HG03571 (cell line): ENCODE measurements around the gene GNB5.
A peak's percentile ranks its signal among the peaks of the same experiment; 100 is the strongest.
"Not testable (repeated sequence)": the region's sequence is repeated elsewhere in the genome, so short reads cannot be mapped to it uniquely, and the experiment has no call there.

Experiments used
- ATAC-seq: cut with Tn5 transposase; IDR thresholded peaks from one replicate; pipeline ENCODE4 v1.9.1; 2021; ENCODE audit not compliant: unreplicated experiment

GNB5 gene

DNA sequence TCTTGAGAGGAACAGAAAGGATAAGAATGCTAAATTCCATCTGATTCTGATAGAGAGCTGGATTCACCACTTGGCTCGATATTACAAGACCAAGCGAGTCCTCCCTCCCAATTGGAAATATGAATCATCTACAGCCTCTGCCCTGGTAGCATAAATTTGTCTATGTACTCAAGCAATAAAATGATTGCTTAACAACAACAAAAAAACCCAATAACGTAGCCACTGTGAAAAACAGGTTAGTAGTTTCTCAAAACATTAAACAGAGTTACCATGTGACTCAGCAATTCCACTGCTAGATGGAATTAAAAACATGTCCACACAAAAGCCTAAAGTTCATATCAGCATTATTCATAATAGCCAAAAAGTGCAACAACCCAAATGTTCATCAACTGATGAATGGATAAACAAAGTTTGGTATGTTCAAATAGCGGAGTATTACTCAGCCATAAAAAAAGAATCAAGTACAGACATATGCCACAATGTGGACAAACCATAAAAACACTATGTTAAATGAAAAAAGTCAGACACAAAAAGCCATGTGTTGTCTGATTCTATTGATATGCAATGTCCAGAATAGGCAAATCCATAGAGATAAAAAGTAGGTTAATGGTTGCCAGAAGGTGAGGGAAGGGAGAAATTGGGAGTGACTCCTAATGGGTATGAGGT lies 95.5 kb downstream of the GNB5 start:
- ATAC-seq, result no peak

DNA sequence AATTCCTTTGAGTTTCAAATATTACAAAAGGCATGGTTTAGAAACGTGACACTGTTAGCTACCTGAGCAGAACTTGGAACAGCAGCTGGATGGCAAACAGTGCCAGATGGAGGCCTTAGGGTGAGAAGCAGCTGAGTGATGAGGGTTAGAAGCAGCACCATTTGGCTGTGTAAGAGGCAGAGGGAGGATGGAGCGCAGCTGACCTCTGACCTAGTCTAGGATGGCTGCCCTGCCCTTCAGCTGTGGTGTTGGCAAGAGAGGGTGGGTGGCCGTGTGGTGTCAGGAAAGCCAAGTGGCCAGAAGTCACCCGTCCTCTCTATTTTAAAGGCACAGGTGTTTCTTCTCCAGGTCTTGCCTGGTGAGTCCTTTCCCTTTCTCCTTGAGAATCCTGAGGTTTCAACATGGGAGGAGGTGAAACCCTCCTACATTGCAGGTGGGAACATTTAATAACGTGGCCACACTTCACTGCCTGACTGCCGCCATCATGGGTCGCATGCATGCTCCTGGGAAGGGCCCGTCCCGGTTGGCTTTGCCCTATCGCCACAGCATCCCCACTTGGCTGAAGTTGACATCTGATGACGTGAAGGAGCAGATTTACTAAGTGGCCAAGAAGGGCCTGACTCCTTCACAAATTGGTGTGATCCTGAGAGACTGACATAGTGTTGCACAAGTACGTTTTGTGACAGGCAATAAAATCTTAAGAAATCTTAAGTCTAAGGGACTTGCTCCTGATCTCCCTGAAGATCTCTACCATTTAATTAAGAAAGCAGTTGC lies 96.2 kb downstream of the GNB5 start:
- no peak for ATAC-seq

DNA sequence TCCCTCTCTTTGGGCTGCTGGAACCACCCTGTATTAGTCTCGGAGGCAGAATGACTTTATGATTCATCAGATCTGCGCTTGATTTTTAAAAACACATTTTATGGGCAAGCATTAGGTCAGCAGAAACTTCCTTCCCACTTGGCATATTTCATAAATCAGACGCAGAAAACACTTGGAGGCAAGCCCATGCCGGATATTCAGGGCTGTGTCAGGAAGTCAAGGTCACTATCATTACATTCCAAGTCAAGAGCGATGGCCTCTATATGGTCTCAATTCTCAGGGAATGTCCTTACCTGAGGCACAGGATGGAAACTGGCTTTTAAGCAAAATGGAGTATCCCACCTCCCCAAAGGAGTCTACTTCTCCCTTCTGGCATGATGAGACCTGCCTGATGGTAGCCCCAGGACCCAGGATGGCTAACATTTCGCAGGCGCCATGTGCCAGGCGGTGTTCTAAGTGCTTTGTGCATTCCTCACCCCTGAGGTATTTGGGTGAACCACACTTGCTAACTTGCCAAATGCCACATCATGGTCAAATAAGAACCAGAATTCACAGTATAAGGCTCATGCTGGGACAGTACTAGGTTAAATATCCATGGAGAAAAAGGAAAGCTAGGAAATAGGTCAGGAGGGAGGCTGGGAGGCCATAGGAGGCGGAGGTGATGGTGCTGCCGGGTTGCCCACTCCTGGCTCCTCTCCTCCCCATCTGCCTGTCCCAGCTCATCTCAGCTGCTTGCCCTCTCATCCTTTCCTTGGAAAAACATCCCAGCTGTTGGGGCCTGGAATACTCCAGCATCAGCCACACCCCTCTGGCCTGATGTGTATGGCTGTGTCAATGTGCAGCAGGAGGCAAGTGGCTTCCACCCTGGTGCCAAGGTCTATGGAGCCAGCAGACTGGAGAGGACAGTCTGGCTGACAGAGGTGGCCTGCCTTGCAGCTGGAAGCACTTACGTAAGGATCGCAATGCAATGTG lies 97.4 kb downstream of the GNB5 start:
- no peak for ATAC-seq

DNA sequence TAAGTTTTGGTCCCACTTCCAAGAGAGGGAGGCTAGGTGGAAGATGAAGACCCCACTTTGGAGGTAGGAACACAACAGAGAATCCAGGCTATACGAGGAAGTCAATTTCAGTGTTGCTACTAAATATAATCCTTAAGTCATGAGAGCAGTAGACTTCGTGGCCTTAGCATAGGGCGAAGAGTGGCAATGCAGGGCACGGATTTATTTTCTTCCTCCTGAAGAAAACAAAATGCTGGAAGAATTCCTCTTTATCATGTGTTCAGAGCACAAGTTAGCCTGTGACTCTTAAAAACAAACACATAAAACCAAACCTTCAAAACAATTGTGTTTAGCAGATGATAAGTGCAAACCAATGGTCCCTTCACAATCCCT lies 98.0 kb downstream of the GNB5 start:
- ATAC-seq, result no peak

DNA sequence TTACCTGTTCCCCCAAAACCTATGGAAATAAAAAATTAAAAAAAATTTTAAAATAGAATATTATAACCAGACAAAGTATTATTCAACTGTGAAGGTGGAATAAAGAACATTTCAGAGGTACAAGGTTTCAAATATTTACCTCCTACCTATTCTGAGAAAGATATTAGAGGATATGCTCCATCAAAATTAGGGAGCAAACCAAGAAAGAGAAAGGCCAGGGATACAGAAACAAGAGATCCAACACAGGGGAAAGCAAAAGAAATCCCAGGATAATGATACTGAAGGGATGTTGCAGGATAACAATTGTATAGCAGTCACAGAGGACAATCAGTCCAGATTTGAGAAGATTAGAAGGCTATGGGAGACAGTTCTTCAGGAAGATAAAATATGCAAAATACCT lies 101.0 kb downstream of the GNB5 start:
- ATAC-seq, result no peak

DNA sequence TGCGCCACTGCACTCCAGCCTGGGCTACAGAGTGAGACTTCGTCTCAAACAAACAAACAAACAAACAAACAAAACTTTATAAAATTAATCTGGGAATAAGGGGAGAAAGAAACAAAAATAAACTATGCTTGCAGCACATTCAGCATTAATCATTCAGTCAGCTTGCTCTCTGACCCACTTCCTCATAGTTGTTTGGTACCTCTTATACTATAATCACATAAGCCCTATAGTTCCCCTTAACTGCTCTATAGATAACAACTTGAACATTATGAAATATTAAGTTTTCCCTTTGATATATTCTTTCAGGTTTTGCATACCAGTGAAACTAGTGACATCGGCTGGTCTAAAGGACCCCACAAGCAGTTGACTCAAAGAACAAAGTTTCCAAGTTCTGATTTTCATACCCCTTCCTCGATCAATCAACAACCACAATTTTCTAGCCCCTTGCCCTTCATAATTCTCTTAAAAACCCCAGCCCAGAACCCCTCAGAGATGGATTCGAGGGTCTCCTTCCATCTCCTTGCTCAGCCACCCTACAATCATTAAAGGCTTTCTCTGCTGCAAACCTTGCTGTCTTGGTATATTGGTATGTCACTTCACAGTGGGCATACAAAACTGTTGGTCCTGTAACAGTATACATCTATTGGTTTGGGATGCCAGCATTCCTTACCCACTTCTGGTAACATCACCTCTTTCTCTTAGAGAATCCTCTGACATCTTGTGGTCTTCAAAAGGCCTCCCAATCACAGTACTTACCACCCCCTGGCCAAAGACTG lies 105.0 kb downstream of the GNB5 start:
- no peak for ATAC-seq

DNA sequence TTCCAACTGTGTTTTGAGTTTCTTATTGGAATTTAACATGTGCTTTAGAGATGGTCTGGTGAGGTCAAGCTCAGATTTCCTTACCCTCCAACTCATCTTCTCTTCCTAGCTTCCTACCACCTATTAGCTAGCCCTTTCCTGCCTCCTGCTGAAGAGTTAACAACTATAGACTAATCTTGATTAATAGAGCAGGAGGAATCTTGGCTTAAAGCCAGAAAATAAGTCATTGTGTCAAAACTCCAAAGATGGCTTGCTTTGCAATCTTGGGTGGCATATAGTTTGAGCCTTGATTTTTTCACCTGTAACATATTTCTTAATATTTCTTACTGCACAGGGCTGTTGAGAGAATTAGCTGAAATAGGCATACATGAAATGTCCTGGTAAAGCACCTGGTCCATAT lies 105.9 kb downstream of the GNB5 start:
- ATAC-seq, result no peak

DNA sequence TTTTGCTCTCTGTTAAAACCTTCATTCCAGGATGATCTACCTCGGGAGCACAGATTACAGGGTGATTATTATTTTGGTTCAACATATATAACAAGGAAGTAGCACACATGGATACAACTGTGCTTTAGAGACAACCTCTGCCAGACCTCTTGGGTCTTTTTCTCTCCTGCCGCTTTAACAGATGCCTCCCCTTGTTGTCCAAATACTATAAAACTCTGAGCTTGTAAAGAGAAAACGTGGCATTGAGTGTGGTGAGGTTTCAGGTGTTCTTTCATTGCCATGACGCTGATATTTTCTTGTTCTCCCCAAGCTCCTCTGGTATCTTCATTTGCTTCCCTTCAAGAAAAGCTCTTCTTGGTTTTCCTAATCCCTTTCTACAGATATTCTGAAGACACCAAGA lies 107.6 kb downstream of the GNB5 start:
- ATAC-seq, result no peak

DNA sequence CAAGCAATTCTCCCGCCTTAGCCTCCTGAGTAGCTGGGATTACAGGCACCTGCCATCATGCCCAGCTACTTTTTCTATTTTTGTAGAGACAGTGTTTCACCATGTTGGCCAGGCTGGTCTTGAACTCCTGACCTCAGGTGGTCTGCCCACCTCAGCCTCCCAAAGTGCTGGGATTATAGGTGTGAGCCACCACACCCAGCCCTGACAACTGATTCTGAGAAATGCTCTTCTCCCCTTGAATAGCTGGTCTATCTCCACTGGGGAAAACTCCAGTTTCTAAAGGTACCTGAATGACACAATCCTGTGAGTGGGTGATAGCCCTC lies 108.2 kb downstream of the GNB5 start:
- not testable (repeated sequence) for ATAC-seq

DNA sequence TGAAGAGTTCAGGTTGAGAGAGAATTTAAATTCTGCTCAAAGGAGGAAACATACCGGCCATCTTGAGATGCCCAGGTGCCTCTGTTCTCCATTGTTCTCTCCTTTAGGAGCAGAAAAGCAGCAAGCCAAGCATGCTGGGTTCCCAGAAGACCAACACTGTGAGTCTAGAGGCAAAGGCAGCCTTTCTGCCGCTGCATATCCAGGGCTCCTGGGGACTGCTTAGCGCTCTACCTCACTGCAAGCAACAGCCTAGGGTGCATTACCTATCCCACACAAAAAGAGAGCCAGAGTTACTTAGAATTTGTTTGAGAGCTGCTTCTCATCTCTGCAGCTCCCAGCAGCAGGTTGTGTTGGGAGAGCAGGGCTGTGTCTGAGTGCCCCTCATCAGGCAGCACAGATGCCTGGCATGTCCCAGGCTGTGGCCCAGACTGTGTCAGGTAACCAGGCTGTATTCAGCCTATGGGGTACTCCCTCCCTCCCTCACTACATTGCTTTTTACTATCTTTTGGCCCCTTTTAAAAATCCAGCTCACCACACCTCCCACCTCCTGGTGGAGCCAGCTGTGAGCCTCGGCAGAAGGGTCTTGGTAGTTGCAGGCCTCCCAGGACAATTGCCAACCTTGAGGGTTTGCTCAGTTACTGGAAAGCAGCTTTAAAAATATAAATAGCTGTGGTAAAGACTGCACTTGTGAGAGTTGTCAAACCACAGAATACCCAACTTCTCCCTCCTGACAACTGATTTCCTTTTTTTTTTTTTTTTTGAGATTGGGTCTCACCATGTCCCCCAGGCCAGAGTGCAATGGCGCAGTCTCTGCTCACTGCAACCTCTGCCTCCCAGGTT lies 108.8 kb downstream of the GNB5 start:
- peak; percentile 61 for ATAC-seq

DNA sequence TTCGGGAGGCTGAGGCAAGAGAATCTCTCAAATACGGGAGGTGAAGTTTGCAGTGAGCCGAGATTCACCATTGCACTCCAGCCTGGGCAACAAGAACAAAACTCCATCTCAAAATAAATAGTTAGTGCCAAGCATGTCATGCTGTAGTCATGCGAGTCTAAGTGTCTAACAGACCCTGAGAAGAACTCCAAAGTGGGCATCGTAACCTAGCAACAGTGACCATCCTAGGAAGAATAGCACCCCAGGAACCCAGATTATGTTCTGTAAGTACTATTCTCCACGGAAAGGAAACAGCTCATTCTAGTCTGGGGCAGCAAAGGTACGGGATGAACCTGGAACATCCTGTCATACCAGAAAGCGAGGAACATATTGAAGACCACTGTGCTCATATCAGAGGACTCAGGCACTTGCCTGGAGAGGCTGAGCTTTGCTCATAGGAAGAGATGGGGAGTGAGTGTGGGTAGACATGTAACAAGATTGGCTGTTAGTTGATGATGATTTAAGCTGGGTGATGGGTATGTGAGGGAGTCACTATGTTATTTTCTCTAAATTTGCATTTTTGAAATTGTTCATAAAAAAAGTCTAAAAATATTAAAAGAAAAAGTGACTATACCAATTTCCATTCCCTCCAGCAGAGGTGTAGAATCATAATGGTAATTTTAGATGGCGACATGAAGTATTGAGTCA lies 110.3 kb downstream of the GNB5 start:
- no peak for ATAC-seq

DNA sequence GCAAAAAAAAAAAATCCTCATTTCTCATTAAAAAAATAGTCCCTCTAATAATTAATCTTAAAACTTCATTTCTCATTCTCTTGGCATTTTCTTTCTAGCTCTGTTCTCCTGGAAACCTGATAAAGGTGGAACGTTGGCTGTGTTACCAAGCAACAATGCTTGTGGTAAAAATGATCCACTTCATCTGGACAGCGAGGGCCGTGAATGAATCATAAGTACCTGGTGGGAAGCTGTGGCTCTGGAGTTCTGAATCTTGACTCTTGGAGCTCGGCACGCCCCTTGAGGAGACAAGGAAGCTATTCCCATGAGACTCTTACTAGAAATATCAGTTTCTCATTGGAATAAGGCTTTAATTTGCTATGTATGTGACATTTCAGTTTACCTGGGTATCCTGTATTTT lies 111.2 kb downstream of the GNB5 start:
- ATAC-seq, result no peak

DNA sequence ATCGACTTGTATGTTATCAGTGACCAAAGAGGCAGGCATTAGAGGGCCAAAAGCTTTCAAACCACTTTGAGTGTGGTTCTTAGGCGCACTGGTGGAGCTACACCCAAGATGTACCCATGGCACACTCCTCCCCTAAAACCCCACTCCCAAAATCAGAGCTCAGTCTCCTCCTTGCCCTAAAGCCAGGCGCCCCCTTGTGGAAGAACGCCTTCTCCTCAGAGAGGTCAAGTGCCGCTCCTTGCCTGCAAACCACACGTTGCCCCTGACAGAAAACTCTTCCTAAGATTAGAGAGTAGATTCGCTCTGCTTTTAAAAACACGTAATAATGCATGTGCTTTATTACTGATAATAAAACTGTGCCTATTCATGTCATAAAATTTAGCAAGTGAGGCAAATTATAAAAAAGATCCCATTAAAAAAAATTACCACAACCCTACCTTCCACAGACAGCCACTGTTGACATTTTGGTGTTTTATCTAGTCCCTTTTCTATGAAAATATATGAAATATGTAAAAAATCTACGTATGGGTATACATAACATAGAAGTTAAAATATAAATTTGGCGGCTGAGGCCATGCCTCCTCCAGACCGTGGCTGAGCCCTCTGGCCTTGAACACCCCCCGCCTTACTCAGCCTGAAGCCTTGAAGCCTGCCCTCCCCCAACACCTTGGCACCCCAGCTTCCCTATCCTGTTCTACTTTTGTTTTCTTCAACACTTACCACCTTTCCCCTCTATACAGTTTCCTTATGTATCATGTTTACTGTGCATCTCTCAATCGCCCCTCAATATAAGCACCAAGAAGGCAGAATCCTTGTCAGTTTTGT lies 112.1 kb downstream of the GNB5 start:
- no peak for ATAC-seq

DNA sequence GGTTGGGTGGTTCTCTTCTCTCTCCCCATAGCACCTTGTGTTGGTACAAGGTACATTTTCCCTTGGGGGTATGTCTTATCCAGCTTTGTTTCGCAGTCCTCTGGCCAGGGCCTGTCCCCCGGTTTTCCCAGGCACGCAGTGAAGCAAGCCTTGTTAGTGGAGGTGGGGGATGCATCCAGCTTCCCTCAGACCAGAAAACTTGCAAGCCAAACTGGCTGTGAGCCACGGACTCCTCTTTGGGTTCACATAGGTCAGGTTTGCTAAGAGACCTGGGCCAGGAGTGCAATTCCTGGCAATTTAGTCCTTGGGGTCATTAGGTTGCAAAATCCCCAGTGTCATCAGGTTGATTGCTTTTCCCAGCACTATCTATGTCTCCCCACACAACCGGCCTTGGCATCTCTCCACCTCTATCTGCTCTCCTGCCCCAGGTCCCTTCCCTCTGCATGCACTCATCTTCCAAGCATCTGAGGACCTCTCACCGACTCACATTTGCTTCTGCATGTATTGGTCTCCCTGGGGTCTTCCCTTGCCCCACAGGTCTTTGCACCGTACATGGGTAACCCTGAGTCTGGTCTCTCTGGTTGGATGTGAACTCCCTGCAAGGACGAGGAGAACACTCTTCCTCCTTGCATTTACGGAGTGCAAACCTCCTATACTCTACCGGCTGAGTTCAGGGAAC lies 112.9 kb downstream of the GNB5 start:
- no peak for ATAC-seq

DNA sequence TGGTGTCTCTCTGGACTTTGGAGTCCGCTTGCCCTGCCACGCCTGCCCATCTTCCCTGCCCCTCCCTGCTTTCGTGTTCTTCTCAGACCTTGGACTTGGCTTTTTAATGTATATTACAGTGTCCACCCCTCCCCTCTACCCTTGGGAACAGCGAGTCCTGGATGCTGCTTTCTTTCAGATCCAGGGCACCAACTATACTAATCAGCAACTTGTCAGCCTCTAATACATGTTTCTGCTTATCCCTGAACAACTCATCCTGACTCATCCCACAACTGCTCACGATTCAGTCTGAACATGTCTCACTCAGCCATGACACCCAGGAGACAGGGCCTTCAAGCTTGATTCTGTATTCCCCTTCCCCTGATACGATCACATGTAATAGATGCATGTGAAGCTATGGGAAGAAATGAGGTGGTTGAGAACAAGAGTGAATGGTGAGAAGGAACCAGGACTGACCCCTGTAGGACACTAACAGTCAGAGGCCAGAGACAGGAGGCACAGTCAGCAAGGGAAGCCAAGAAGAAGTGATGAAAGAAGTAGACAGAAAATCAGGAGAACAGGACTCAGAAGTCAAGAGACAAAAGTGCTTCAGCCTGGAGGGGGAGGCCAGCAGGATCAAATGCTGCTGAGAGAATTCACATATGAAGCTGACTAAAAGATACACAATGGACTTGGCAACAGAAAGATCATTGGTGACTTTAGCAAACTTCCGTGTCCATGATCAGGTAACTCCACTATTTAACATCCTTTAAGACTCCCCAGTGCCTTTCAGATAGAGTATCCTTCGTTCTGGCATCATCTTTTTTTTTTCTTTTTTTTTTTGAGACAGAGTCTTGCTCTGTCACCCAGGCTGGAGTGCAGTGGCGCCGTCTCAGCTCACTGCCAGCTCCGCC lies 114.1 kb downstream of the GNB5 start:
- no peak for ATAC-seq

DNA sequence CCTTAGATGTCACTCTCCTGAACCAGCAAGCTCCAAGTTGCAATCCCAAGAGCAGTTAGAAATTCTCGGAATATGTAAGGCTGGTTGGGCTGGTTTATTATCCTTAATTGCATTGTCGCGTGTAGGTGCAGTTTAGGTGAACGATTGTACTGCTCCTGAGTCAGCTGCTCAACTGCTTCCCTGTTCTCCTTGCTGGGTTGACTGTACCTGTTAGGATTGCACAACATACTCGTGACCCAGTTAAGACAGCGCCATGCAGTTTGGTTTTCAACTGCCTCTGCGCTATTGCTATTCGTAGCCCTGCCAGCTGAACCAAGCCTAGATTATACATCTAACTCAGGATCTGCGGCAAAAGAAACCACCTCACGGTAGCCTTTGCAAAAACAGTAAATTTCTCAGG lies 119.6 kb downstream of the GNB5 start:
- ATAC-seq, result no peak

DNA sequence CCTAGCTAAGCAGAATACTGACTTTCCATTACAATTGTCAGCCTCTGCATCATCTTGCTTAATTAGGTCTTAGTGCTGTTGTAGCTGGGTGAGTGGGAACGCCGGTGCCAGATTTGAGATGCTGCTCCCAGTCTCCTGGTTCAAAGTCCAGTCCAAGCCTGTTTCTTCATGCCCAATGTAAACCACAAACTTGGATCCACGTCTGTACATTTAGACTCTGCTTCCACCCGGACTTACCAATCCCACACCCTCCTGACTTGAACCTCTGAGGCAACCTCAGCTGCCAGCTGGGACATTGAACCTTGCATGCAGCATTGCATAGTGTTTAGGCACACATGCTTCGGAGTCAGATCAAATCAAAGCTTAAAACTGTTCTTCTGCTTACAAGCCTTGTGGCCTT lies 121.6 kb downstream of the GNB5 start:
- no peak for ATAC-seq
